K562 (cell line): ENCODE measurements around the gene CALCOCO2. TPM values are rescaled to one million over a fixed set of nuclear protein-coding genes. Genes with fewer than 3 reads are reported as not detected.
"Not testable (repeated sequence)": the region's sequence is repeated elsewhere in the genome, so short reads cannot be mapped to it uniquely, and the experiment has no call there.

Experiments used
- ATAC-seq: fragments of 200-7000 bp; cut with Tn5 transposase; 3 replicates; pipeline ENCODE4 v1.9.1; 2020; ENCODE audit warnings: moderate library complexity
- BruUV-seq: library from RNA; stranded (reverse); fragments of 400-500 nt; replicated peaks from 2 replicates; lab custom pipeline; 2021; lab: Mats Ljungman, UMichigan
- CTCF ChIA-PET: fragments of 300-600 bp; formaldehyde crosslinking; extraction: SDS; loops from one replicate; lab custom pipeline; 2021; ENCODE audit warnings: low intra/inter-chr PET ratio; lab: Yijun Ruan, JAX
- POLR2A ChIA-PET: fragments of 300-600, 350-650 bp; sonication (Branson Sonifier 250); formaldehyde crosslinking; extraction: SDS; loops from one replicate; lab custom pipeline; 2021; ENCODE audit warnings: antibody characterized with exemption, inconsistent platforms; lab: Yijun Ruan, JAX
- DNase-seq, 4 experiments: peaks; one replicate each; pipeline versions ENCODE4 v3.0.0 to v3.0.0-alpha.2; 2011 to 2018; ENCODE audit warnings: low spot score in 3 of 4, mixed read lengths in 3 of 4; ENCODE audit errors: extremely low read depth in 1 of 4
- FAIRE-seq: peaks from 2 replicates; lab custom pipeline; 2011; peaks lifted over from hg19 to GRCh38; lab: Jason Lieb, UNC
- H2AFZ ChIP-seq: 2 replicates; pipeline ENCODE4 v1.6.0; 2011; ENCODE audit warnings: low read depth, low read length, control low read depth, inconsistent platforms
- H3K27ac ChIP-seq: fragments of 200-600 bp; 3 replicates; pipeline ENCODE4 v1.8.0; 2011; ENCODE audit warnings: low read depth, mild to moderate bottlenecking, control low read depth, inconsistent platforms, low read length, moderate library complexity, mixed read lengths; ENCODE audit errors: extremely low read depth
- H3K27me3 ChIP-seq, 2 experiments: fragments of 300-600 bp in 1 of 2; 2 replicates in 1 of 2; 3 replicates in 1 of 2; pipeline versions ENCODE4 v1.6.0 to v1.8.0; 2011; ENCODE audit warnings: inconsistent platforms in 2 of 2, low read length in 2 of 2, mild to moderate bottlenecking in 1 of 2, mixed read lengths in 1 of 2, moderate library complexity in 1 of 2; ENCODE audit not compliant: control insufficient read depth in 2 of 2, insufficient read depth in 2 of 2
- H3K36me3 ChIP-seq: fragments of 300-600 bp; 3 replicates; pipeline ENCODE4 v1.8.0; 2011; ENCODE audit warnings: mild to moderate bottlenecking, low read length, inconsistent platforms; ENCODE audit not compliant: control insufficient read depth, insufficient read depth
- H3K4me1 ChIP-seq, 2 experiments: fragments of 200-600 bp in 1 of 2; replicated peaks in 1 of 2; 2 replicates in 1 of 2; 3 replicates in 1 of 2; pipeline versions ENCODE4 v1.5.1 to v1.8.0; 2011; ENCODE audit warnings: inconsistent platforms in 2 of 2, low read length in 2 of 2, mild to moderate bottlenecking in 1 of 2, mixed read lengths in 1 of 2, moderate library complexity in 1 of 2; ENCODE audit not compliant: control insufficient read depth in 2 of 2, insufficient read depth in 2 of 2
- H3K4me2 ChIP-seq: 2 replicates; pipeline ENCODE4 v1.6.1; 2011; ENCODE audit warnings: low read length, control low read depth, inconsistent platforms, mixed read lengths; ENCODE audit not compliant: insufficient read depth
- H3K4me3 ChIP-seq: fragments of 200-600 bp; sonication (generic), shearing (Covaris generic); 2 replicates; pipeline ENCODE4 v1.5.1; 2016; ENCODE audit warnings: control low read depth, inconsistent platforms
- H3K79me2 ChIP-seq: fragments of 200-600 bp; 3 replicates; pipeline ENCODE4 v1.8.0; 2011; ENCODE audit warnings: low read length, inconsistent platforms; ENCODE audit not compliant: control insufficient read depth, insufficient read depth
- H3K9ac ChIP-seq, 2 experiments: 2 replicates each; pipeline versions ENCODE4 v1.6.0 to v1.6.1; 2011; ENCODE audit warnings: low read depth in 2 of 2, low read length in 2 of 2, control low read depth in 1 of 2, inconsistent platforms in 1 of 2, mild to moderate bottlenecking in 1 of 2, mixed read lengths in 1 of 2; ENCODE audit not compliant: insufficient read depth in 1 of 2
- H3K9me1 ChIP-seq: one replicate; pipeline ENCODE4 v1.6.0; 2011; ENCODE audit warnings: inconsistent platforms, mild to moderate bottlenecking, low read length, moderate library complexity; ENCODE audit not compliant: control insufficient read depth, insufficient read depth
- H3K9me3 ChIP-seq: replicated peaks from 2 replicates; pipeline ENCODE4 v1.5.1; 2011; ENCODE audit warnings: low read depth, low read length, inconsistent platforms; ENCODE audit not compliant: control insufficient read depth, insufficient read depth
- H4K20me1 ChIP-seq: replicated peaks from 2 replicates; pipeline ENCODE4 v1.6.1; 2011; ENCODE audit warnings: low read length, inconsistent platforms, mixed read lengths; ENCODE audit not compliant: control insufficient read depth, insufficient read depth
- PHTF2 ChIP-seq: fragments of 250-450 bp; sonication (Bioruptor Pico); IDR thresholded peaks from 2 replicates; pipeline ENCODE4 v1.5.0; 2021; ENCODE audit warnings: mild to moderate bottlenecking
- ZBTB33 ChIP-seq: sonication (generic); formaldehyde crosslinking; IDR thresholded peaks from 2 replicates; pipeline ENCODE4 v1.8.1; 2023; ENCODE audit warnings: mild to moderate bottlenecking, missing genetic modification reagents
- ZBTB34 ChIP-seq: fragments of 250-450 bp; sonication (Bioruptor Pico); IDR thresholded peaks from 2 replicates; pipeline ENCODE4 v1.8.0; 2021; ENCODE audit warnings: mild to moderate bottlenecking, moderate library complexity
- WGBS: fragments of 100-300 bp; shearing (Covaris generic); methylation state at CpG from one replicate; pipeline ENCODE4 v1.1.6; 2016; ENCODE audit warnings: low coverage, mixed read lengths; ENCODE audit not compliant: insufficient coverage; ENCODE audit errors: missing lambda C conversion rate; 5-methylcytosine and 5-hydroxymethylcytosine counted together
- in situ Hi-C: fragments of 300-500 bp; cut with MboI; formaldehyde crosslinking; loops from 4 replicates; pipeline ENCODE4 v1.15.0; 2018; ENCODE audit warnings: inconsistent platforms, mixed read lengths
- intact Hi-C: fragments of 100-400 bp; cut with micrococcal nuclease; formaldehyde crosslinking; loops from 2 replicates; pipeline ENCODE4 v1.14.2; 2022
- polyA plus RNA-seq, 8 experiments: library from polyadenylated mRNA; depleted of rRNA in 4 of 8; stranded (reverse) in 5 of 8; unstranded in 3 of 8; fragments of >200 nt; fragmentation: Nextera tagmentation in 2 of 8; fragmentation: Illumina TruSeq in 1 of 8; extraction: Ambion mirVana in 2 of 8; extraction: Trizol in 1 of 8; gene quantifications; 2 replicates each; pipeline versions ENCODE4 v1.2.1 to v1.2.3, GENCODE V29; 2011 to 2014; ENCODE audit warnings: inconsistent platforms in 1 of 8, missing spikeins in 1 of 8
- total RNA-seq, 7 experiments: library from RNA; depleted of rRNA in 6 of 7; stranded (reverse); fragments of >200 nt in 6 of 7; fragmentation: Illumina TruSeq in 2 of 7; extraction: Trizol in 2 of 7; gene quantifications; 2 replicates each; pipeline versions ENCODE4 v1.2.1 to v1.2.3, GENCODE V29; 2011 to 2021; ENCODE audit warnings: low replicate concordance in 1 of 7

The CALCOCO2 gene
- total and polyA plus RNA-seq, 9 of the 15 experiments (the other 6 are each of a cell fraction or from before 2014, with no cell fraction given): 24.1 to 87.3 (median 67.5) TPM

- H3K27ac ChIP-seq, H3K9me3 ChIP-seq, BruUV-seq, H3K4me2 ChIP-seq, H3K4me3 ChIP-seq, H2AFZ ChIP-seq, ATAC-seq, H3K27me3 ChIP-seq, H3K36me3 ChIP-seq, FAIRE-seq, intact Hi-C loops, DNase-seq, H3K9me1 ChIP-seq, H3K4me1 ChIP-seq, H4K20me1 ChIP-seq, H3K9ac ChIP-seq, in situ Hi-C loops: not testable (repeated sequence)
- peaks cover 22% of the 10 kb centered on the region for H3K79me2 ChIP-seq
- ChIA-PET POLR2A (interaction anchor here (4.7 kb wide), 1 partner anchor 11 kb away, joined by 24 read pairs; no protein-coding TSS in a partner anchor), CTCF (interaction anchor here (0.6 kb wide), 1 partner anchor 219 kb away, joined by 7 read pairs; no protein-coding TSS in a partner anchor)
- 82% methylated on average over 3 of the region's 4 CpGs for WGBS
- TF ChIP-seq ZBTB33 (CRISPR knock-in tag): peak; percentile 79
Observed at GRCh38 chr17:48837458-48837857, 6.6 kb downstream of the CALCOCO2 start.

DNA sequence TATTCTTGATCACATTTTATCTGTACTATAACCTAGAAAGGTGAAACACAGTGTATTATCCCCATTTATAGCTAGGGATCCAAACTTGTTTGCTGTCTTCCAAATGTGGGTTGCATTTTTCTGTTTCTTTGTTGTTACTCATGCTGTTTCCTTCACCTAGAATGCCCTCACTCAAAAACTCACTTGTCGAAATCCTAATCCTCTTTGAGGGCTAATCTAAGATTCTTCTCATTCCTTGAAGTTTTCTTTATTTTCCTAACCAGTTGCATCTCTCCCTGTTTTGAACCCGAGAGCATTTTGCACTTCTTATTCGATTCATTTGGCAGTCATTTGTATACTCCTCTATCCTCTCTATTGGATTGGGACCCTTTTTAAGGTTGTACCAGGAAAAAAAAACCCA is 9.6 kb downstream of the CALCOCO2 start:
- Histone ChIP-seq H2AFZ (no peak overlapping the region), H3K9me3 (no peaks in the 10 kb centered on the region), H3K27me3 (no peaks in the 10 kb centered on the region), H3K9ac (no peak overlapping the region), H3K4me3 (no peak overlapping the region), H3K79me2 (peaks cover 6% of the 10 kb centered on the region; the same call in 1 of the 3 replicates), H3K4me1 (peaks cover 0 to 3% of the 10 kb centered on the region in 2 experiments; a peak in 2 of 5 replicates), H3K4me2 (no peak overlapping the region), H4K20me1 (no peaks in the 10 kb centered on the region; the same call in 1 of the 2 replicates), H3K27ac (no peak overlapping the region), H3K9me1 (peaks cover 6% of the 10 kb centered on the region), H3K36me3 (peaks cover 14% of the 10 kb centered on the region)
- TF ChIP-seq ZBTB34 (CRISPR knock-in tag) (no peak), PHTF2 (CRISPR knock-in tag) (no peak)
- in situ Hi-C loops: no loop called here
- ATAC-seq (no peak), FAIRE-seq (no peak), DNase-seq (no peak)
- BruUV-seq: no TSS peak
- POLR2A ChIA-PET: interaction anchor here (0.9 to 1.9 kb wide), 3 partner anchors 10 to 30 kb away, joined by 3 to 8 read pairs (median 3); no protein-coding TSS in a partner anchor
- CTCF ChIA-PET: no interaction called here
- intact Hi-C loops: no loop called here
- 34% methylated on average over 3 of the region's 3 CpGs for WGBS
